GM18511 (cell line): Measurements from ENCODE around the gene SCARB1.

Source experiments
- ATAC-seq: cut with Tn5 transposase; IDR thresholded peaks from one replicate; pipeline ENCODE4 v1.9.1; 2021; ENCODE audit warnings: mild to moderate bottlenecking, moderate library complexity; ENCODE audit not compliant: unreplicated experiment

SCARB1 gene

GRCh38 chr12:124804011-124804621 lies 59.5 kb downstream of the SCARB1 start:
- no peak for ATAC-seq

DNA sequence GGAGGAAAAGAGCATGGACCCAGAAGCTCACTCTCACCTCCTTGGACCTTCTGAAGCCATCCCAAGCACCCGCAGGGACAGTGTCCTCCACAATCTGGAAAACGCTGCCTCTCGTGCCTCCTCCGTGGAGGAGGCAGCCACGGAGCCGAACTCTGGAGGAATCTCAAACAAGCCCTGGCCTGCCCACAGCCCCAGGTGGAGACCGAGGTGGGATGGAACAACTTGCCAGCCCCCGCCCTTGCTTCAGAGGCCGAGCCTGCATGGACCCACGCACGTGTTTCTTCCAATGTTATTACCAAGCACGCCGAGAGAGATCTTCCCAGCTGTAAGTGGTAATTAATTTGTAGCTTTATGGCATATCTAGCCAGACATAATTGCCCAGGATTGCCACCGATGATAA lies 61.3 kb downstream of the SCARB1 start:
- no peak for ATAC-seq

- ATAC-seq: no peak
Measured at GRCh38 chr12:124800506-124800905, 63.2 kb downstream of the SCARB1 start.

DNA sequence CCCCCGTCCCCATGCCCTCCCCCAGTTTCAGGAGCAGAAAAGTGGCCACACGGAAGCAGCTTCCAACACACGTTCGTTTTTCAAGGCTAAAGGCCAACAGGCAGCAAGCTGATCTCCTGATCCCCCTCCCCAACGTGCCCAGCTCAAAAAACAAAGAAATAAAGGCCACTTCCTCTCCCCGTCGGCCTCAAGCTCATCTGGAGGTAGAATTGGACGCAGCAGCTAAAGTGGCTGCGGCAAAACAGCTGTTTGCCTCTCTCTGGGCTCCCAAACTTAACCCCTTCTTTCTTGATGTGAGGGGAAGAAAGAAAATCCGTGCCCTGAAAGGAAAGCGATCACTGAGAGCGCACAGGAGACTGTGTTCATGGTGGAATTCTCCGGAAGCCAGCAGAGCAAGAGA lies 66.3 kb downstream of the SCARB1 start:
- ATAC-seq: no peak

DNA sequence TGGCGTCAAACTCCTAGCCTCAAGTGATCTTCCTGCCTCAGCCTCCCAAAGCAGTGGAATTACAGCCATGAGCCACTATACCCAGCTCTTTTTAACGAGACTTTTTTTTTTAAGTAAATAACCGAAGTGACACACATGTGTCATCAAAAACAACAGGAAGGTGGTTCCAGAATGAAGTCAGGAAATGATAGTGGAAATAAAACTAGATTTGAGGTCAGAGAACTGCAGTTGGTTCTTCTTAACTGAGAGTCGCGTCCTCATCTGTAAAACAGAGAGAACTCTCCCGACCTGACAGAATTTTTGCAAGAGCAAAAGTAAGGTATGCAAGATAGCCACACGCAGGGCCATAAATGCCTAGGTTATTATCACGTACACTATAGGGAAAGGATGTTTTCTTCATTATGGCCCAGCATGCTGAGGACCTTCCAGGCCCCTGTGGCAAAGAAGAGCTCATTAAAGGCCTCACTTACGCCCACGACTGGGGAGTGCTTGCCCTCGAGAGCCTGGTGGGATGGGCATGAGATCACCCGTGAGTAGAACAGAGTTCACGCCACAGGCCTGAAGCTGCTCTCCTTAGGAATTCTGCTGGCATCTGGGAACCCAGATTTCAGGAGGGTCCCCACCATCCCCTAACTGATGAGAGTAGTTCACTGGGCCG lies 67.2 kb downstream of the SCARB1 start:
- no peak for ATAC-seq

- ATAC-seq: peak; percentile 83
Measured at GRCh38 chr12:124795081-124795948, 68.3 kb downstream of the SCARB1 start.

DNA sequence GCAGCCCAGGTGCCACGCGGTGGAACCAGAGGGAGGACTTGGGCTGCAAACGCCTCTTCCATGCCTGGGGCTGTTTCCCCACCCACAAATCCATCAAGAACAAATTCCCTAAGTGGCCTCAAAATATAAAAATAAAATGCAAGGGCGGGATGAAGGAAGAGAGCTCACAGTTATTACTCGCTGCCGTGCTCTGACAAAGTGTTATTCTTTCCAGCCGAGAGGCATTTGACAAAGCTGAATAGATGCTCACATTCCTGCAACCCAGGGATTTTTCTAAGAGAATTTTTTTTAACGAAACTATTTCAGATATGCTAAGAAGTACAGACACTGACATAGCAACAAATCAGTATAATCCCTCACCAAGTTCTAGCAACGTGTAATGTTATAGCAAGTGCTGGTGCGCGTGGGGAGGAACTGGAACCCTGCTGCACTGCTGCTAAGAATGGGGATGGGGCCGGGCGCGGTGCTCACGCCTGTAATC lies 70.7 kb downstream of the SCARB1 start:
- no peak for ATAC-seq

- ATAC-seq: no peak
Measured at GRCh38 chr12:124792156-124792555, 71.5 kb downstream of the SCARB1 start.

DNA sequence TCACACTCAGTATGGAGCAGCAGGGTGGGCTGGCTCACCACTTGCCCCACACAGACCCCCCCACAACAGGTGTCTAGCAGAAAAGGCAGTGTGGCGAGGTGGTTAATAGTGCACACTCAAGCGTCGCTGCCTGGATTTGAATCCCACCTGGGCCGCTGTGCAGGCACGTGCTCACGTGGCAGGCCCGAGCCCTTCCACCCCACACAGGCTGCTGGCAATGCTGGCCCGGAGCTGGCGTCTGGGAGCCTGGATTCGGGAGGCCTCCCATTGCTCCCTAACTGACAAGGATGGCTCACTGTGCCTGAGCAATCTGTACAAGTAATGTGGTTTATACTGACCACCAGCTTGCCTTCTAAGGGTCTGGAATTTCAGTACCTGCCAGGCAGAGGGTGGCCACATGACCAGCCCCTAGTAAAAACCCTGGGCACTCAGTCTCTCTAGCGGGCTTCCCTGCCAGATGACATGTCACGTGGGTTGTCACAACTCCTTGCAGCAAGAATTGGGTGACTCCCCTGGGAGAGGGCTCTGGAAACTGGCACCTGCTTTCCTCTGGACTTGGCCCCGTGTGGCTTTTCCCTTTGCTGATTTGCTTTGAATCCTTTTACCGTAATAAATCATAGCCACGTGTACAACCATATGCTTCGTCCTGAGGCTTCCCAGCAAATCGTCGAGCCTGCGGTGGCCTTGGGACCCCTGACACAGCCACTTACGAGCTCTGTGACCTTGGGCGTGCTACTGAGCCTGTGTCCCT lies 72.8 kb downstream of the SCARB1 start:
- ATAC-seq: no peak

- no peak for ATAC-seq
Measured at GRCh38 chr12:124788936-124789555, 74.6 kb downstream of the SCARB1 start.

DNA sequence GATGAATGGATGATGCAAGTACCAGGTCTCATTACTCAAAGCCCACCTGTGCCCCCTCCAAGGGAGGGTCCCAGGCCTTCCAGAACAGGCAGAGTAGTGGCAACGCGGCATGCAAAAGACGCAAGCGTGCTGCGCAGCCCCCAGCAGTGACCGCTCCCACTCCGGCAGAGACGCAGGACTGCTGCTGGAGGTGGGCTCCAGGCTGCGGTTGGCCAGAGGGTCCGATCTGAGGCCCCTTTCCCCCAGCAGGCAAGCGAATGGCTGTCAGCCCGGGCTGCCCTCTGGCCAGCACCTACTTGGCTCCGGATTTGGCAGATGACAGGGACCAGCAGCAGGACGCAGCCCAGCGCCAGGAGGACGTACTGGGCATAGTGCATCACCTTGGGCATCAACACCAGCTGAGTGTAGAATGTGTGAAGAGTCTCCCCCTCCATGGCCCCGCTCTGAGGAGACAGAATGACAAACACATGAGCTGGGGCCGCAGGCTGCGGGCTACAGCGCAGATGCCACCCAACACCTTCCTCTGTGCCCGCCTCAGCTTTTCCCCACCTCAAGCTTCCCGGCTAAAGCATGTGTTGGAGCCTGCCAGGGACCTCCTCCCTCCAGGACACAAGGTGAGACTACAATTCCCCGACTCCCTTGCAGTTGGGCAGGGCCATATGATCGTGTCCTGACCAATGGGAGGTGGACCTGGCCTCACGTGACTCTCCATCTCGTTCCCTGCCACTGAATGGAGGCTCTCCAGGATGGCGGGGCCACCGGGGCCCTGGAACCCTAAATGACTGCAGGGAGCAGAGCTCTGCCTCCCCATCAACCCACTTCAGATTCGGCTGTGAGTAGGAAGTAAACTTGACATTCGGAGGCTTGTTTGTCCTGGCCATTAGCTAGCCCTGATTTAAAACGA lies 77.4 kb downstream of the SCARB1 start:
- ATAC-seq: no peak

- ATAC-seq: no peak
Measured at GRCh38 chr12:124784871-124785572, 78.6 kb downstream of the SCARB1 start.

- ATAC-seq: no peak
Measured at GRCh38 chr12:124783087-124783486, 80.6 kb downstream of the SCARB1 start.

- ATAC-seq: no peak
Measured at GRCh38 chr12:124782132-124782531, 81.5 kb downstream of the SCARB1 start.

DNA sequence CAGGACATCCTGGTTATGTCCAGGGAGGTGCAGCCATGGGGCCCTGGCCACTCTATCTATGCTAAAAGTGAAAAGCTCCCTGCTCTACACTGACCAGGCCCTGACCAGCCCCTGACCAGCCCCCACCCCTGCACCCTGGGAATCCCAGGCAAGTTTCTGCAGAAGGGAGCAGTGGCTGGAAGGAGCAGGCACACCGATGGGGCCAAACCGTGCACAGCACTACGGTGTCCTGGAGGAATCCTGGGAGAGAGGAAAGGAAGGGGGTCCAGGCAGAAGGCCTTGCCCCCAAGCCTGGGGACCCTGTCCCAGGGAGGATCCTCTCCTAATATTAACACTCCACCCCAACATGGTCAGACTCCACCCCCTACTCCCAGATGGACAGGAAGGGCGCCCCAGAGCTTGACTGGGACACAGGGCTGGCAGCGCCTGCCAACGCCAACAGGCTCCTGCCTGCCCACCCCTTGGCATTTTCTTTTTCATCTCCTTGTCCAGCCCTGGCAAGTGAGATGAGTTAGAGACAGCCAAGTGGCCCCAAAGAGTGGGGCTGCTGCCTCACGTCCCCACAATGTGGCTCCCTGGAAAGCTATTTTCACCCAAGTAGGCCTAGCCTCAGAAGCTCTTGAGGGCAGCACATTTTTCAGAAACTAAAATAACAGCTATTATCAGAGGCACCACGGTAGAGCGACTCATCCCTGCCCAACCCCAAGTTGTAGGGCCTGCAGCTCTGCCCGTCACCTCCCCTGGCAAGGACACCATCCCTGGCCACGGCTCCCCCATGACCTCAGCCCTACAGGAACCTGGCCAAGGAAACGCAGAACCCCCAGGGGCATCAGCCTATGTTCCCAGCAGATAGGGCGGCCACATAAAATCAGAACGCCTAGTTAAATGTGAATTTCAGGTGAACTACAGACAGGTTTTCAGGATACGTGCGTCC lies 82.6 kb downstream of the SCARB1 start:
- ATAC-seq: no peak

- no peak for ATAC-seq
Measured at GRCh38 chr12:124780336-124780735, 83.3 kb downstream of the SCARB1 start.

- ATAC-seq: peak; percentile 51
Measured at GRCh38 chr12:124779161-124780141, 84.2 kb downstream of the SCARB1 start.
